ENCODE data around the gene ZNF398.
"Not testable (repeated sequence)": the region's sequence is repeated elsewhere in the genome, so short reads cannot be mapped to it uniquely, and the experiment has no call there.

ZNF398 gene

DNA sequence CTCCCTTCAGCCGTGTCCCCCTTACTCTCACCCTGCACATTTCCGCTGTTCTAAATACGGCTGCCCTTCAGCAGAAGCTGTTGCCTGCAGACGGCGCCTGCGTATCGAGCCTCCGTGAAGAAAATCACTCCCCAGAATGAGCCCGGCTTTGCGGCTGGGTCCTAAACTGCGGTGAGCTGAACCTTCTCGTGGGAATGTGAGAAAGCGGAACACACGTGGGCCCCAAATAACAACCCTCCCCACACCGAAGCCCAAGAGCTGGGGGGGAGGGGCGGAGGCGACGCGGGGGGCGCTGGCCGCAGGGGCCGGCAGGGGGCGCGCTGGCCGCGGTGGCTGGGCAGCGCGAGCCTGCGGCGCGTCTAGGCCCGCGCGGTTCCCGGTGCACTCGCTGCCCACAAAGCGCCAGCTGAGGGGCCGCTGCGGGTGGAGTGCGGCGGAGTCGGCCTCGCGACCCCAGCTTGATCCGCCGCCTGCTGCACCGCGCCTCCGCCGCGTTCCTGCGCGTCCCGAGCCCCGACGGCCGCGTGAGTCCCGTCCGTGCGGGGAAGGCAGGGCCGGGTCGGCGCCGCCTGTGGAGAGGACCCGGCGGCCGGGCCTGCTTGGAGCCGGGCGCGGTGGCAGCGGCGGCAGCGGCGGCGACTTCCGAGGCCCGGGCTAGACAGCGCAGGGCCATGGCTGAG lies at the start of gene ZNF398:
TSS of gene ZNF398 (plus strand) at position 382 of the 680 bp plus-strand sequence. CDS start at position 672, 290 bp downstream.
- peak; percentile 93 for DNase-seq

DNA sequence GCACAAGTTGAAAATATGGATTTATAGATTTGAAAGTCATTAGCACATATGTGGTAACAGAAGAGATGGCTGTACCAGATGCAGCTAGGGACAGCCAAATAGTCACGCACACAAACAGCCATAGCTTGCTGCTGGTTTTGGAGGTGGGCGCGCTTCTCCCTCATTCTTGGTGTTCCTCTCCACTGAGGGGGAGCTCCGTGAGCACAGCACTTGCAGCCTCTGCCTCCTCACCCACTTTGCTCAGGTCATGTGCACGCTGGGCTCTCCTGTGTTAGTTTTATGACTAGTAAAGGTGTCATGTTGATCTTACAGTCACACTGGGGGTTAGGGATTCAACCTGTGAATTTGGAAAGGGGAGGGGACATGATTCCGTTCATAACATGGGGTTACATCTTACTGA lies 48.2 kb upstream of the ZNF398 start:
- no peak for DNase-seq

DNA sequence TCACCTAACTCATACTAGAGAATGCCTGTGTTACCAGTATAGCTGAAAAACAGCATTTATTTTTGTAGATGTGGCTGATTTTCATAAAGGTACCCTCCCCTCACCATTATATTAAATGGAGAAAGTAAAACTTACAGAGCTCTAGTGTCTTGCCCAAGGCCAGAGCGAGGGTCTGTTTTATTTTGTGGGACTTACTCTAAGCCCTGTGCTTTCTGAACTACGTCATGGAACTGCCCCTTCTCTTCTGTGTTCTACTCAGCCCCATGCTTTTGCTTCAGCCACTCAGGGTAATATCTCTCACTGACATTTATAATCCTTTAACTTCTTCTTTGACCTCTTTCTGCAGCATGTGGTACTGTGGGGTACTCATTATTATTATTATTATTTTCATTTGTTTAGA lies 46.4 kb upstream of the ZNF398 start:
- DNase-seq, result no peak

- DNase-seq, result no peak
These were observed 44.6 kb upstream of the ZNF398 start for GRCh38 chr7:149102666-149103065.

DNA sequence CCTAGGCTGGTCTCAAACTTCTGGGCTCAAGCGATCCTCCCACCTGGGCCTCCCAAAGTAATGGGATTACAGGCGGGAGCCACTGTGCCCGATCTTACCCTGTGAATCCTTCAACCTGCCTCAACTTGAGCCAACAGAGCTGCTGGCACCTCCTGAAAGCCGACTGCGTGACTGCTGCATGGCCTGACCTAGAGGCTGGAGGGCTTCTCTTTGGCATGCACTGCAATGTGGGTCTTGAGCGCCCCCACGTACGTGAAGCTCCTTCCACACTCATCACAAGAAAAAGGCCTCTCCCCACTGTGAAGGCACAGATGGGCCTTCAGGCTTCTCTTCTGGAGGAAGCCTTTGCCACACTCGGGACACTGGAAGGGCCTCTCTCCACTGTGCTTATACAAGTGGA lies 43.8 kb upstream of the ZNF398 start:
- DNase-seq, result no peak

DNA sequence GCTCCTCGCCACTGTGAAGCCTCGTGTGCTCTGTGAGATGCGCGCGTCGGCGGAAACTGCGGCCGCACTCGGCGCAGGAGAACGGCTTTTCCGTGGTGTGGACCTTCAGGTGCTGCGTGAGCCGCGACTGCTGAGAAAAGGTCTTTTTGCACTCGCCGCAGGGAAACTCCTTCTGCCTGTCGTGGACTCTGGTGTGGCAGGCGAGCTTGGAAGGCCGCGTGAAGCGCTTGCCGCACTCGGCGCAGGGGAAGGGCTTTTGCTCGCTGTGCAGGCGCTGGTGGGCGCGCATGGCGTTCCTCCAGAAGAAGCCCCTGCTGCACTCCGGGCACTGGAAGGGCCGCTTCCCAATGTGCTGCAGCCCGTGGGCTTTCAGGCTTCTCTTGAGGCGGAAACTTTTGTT lies 43.0 kb upstream of the ZNF398 start:
- no peak for DNase-seq

DNA sequence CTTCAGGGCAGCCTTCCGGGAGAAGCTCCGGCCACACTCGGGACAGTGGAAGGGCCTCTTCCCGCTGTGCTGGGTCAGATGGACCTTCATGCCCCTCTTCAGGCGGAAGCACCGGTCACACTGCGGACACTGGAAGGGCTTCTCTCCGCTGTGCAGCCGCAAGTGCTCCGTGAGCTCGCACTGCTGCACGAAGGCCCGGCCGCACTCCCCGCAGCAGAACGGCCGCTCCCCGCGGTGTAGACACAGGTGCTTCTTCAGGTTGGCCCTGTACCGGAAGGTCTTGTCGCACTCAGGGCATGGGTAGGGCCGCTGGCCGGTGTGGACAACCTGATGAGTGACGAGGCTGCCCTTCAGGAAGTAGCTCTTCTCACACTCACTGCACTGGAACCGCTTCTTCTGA lies 42.5 kb upstream of the ZNF398 start:
- DNase-seq, result no peak

DNA sequence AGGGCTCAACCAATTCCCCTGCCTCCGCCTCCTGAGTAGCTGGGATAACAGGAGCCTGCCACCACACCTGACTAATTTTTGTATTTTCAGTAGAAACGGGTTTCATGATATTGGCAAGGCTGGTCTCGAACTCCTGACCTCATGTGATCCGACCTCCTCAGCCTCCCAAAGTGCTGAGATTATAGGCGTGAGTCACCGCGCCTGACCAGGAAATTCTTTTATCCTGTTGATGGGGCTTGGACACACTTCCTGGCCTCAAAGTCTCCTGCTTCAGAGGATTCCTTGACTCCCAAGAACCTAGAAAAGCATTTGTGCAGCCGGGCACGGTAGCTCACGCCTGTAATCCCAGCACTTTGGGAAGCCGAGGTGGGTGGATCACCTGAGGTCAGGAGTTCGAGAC lies 37.3 kb upstream of the ZNF398 start:
- no peak for DNase-seq

DNA sequence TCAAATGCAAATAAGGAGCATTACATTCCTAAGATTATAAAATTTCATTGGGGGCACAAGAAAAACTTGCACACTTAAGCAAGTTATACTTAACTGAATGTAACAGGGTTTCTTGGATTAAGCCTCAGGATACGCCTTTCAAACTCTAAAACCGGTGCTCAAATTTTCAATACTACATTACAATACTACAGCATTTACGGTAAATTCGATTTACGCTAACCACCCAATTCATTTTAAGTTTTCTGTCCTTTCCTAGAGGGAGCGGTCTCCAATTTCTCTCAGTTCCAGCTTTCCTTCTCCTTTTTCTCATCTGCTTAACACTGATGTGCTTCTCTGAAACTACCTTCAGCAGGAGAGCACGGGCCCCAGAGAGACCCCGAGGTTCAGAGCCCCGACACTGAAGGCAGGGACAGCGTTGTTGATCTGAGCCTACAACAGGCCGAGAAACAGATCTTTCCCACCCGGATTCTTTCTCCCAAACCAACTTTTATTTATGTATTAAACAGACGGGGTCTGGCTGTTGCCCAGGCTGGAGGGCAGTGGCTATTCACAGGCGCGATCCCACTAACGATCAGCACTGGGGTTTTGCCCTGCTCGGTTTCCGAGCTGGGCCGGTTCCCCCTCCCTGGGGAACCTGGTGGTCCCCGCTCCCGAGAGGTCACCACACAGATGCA lies 21.9 kb upstream of the ZNF398 start:
- DNase-seq, result peak; percentile 21

DNA sequence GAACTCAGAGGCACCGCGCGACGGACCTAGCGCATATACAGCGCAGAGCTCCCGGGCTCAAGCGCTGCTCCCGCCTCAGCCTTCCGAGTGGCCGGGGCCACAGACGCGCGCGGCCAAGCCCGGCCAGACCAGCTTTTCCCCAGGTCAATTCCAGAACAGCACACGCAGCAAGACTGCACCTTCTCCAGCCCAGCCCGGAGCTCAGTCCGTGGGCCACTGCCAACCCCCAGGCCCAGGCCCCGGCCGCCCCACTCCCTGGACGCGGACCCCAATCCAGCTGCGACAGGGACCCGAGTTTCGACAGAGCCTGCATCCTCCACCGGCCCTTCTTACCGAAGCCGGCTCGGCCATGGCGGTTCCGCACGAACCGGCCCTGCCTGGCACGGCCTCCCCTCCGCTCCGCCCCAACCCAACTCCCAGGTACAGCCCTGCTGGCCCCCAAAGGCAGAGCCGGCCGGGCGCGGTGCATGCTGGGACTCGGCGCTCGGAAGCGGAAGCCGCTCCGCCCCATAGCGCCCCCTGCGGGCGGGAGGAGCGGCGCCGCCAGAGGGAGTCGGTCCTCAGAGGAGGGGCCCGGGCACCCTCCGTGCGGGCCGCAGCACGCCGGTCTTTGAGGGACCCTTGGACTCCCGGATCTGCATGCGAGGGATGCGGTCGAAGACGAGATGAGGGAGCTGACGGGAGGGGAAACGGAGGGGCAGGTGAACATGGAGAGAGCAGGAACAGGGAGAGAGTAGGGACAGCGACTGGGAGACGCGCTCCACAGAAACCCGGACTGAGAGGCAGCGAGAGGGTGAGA lies 21.2 kb upstream of the ZNF398 start, which contains the start of gene ZNF425:
TSS of gene ZNF425 (minus strand) at position 462 of the 799 bp plus-strand sequence. CDS start at position 351, 111 bp downstream.
- DNase-seq, result peak; percentile 98

DNA sequence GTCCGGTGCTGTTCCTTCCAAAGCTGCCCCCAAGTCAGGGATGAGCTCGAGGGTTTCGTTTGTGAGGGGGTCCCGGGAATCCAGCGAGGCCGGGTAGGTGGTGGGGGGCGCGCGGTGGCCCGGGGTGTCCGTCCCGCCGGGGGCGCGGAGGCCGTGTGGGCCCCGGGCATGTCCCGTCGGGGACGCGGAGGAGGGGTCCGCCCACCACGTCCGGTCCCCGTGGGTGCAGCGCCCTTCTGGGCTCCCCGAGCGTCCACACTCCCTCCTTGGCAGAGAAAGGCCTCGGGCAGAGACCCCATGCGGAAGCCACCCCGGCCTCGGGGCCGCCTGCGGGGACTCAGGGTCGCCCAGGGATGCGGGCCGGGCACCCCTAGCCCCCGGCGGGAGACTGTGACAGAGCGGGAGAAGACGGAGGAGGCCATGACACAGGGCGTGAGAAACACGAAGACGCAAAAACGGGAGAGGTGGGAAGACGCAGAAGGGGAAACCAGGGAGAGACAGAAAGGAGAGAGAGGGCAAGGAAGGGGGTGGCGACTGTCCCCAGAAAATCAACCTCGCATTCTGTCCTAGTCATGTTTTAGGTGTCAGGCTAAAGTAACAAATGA lies 20.5 kb upstream of the ZNF398 start:
- peak; percentile 82 for DNase-seq

DNA sequence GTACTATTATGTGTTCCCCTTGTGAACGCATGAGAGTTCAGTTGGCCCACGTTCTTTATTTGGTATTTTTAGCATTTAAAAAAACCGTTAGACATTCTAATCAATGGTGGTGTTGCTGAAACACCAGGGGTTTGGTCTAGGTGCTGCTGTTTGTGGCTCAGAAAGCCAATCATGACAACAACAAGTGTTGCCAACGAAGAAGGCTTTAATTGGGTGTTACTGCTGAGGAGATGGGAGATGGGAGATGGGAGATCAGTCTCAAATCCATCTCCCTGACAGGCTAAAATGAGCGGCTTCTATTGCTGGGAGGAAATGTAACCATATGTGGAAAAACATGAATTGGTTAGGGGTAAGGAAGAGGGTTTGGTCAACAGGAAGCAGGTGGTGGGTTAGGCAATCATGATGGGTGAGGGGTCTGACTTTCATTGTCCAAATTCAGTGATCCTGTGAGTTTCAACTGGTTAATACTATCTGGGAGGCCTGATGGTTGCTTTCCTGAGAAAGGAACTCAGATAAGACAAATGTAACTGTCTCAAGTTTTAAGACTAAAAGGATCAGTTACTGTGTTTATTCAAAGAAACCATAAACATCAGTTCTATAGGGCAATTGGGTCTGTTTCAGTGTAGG lies 16.6 kb upstream of the ZNF398 start:
- no peak for DNase-seq

GRCh38 chr7:149133028-149133710 lies 14.1 kb upstream of the ZNF398 start:
- DNase-seq, result no peak

DNA sequence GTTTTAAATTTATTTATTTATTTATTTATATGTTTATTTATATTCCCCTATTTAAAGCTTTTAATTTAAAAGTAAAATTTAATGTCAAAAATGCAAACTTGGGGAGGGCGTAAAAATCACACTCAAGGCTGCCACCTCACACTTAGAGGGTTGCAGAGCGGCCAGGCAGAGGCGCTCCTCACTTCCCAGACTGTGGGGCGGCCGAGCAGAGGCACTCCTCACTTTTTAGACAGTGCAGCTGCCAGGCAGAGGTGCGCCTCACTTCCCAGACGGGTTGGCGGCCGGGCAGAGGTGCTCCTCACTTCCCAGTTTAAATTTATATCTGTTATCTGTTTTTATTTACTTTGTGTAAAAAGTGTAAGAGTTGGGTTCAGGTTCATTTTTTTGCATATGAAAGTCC lies 11.1 kb upstream of the ZNF398 start:
- DNase-seq, result no peak

DNA sequence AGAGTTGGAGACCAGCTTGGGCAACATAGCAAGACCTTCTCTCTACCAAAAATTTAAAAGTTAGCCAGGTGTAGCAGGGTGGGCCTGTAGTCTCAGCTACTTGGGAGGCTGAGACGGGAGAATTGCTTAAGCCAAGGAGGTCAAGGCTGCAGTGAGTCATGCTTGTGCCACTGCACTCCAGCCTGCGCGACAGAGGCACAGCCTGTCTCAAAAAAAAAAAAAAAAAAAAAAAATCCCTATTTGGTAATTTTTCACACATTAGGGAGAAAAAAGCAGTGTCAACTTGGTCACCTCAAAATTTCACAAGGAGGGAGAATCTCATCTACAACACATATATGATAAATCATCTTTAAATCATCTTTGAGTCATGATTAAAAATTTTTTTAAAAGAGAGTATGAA lies 6.4 kb upstream of the ZNF398 start:
- no peak for DNase-seq

- DNase-seq, result no peak
These were observed 5.4 kb upstream of the ZNF398 start for GRCh38 chr7:149141893-149142292.

GRCh38 chr7:149144436-149144922 lies 2.8 kb upstream of the ZNF398 start:
- DNase-seq, result not testable (repeated sequence)

- no peak for DNase-seq
These were observed 2.0 kb upstream of the ZNF398 start for GRCh38 chr7:149145031-149145845.

GRCh38 chr7:149147752-149148653 lies 750 bp downstream of the ZNF398 start:
- peak; percentile 72 for DNase-seq

- no peak for DNase-seq
These were observed 3.7 kb downstream of the ZNF398 start for GRCh38 chr7:149150981-149151380.
